GM23248 (cell line): Measurements from ENCODE around the gene TBC1D8.

Experiments
- EZH2 ChIP-seq: fragments of 200-600 bp; sonication (generic); IDR thresholded peaks from 2 replicates; pipeline ENCODE4 v1.6.1; 2018; ENCODE audit warnings: antibody characterized with exemption, mild to moderate bottlenecking; ENCODE audit not compliant: insufficient read depth, poor library complexity, severe bottlenecking
- EZH2phosphoT487 ChIP-seq: fragments of 200-600 bp; sonication (generic); IDR thresholded peaks from 2 replicates; pipeline ENCODE4 v1.6.1; 2018; ENCODE audit warnings: antibody characterized with exemption, moderate library complexity, mild to moderate bottlenecking, low read depth; ENCODE audit not compliant: insufficient read depth

GRCh38 chr2:101011152-101011551, 140.0 kb downstream of the TBC1D8 start:
- TF ChIP-seq EZH2 (no peak), EZH2phosphoT487 (no peak)
